Skeletal muscle tissue (tissue), 4 donors: ENCODE measurements around the gene ATF7IP. TPM values are rescaled to one million over a fixed set of nuclear protein-coding genes. Genes with fewer than 3 reads are reported as not detected.

ENCODE experiments used
- H3K27ac ChIP-seq: one replicate; pipeline ENCODE4 v1.7.0; 2013; ENCODE audit warnings: mild to moderate bottlenecking, low read depth, low read length, inconsistent platforms
- H3K27me3 ChIP-seq, 3 donors: one replicate each; pipeline ENCODE4 v1.7.0; 2013; ENCODE audit warnings: low read length in 3 of 3; ENCODE audit not compliant: control insufficient read depth in 3 of 3, insufficient read depth in 3 of 3
- H3K36me3 ChIP-seq, 3 donors: one replicate each; pipeline ENCODE4 v1.7.0; 2013; ENCODE audit warnings: low read length in 3 of 3; ENCODE audit not compliant: control insufficient read depth in 3 of 3, insufficient read depth in 3 of 3
- H3K4me1 ChIP-seq, 3 donors: one replicate each; pipeline ENCODE4 v1.7.0; 2013; ENCODE audit warnings: low read length in 3 of 3, mild to moderate bottlenecking in 3 of 3; ENCODE audit not compliant: control insufficient read depth in 3 of 3, insufficient read depth in 3 of 3
- H3K4me3 ChIP-seq, 3 donors: one replicate each; pipeline ENCODE4 v1.7.0; 2013; ENCODE audit warnings: low read length in 3 of 3
- H3K9ac ChIP-seq, 3 donors: one replicate each; pipeline ENCODE4 v1.7.0; 2013; ENCODE audit warnings: low read length in 3 of 3, mild to moderate bottlenecking in 3 of 3, moderate library complexity in 2 of 3, low read depth in 1 of 3
- H3K9me3 ChIP-seq, 3 donors: one replicate each; pipeline ENCODE4 v1.7.0; 2013; ENCODE audit warnings: low read length in 3 of 3; ENCODE audit not compliant: control insufficient read depth in 3 of 3
- total RNA-seq: library from RNA; depleted of rRNA; stranded (reverse); fragments of >200 nt; gene quantifications from one replicate; pipeline ENCODE4 v1.2.3, GENCODE V29; 2014
- donor health status: Osteomylitis.

ATF7IP gene
- total RNA-seq, 1 donor from 2014 or later = 32.9 TPM

- H3K9ac ChIP-seq = no peak overlapping the region
- peaks cover 9 to 26% (median 24%) of the 10 kb centered on the region in 3 donors for H3K36me3 ChIP-seq
- no peak overlapping the region for H3K4me3 ChIP-seq
- no peaks in the 10 kb centered on the region for H3K9me3 ChIP-seq
- H3K27me3 ChIP-seq = no peaks in the 10 kb centered on the region
- no peak overlapping the region for H3K27ac ChIP-seq
- H3K4me1 ChIP-seq = no peaks in the 10 kb centered on the region
Observed at GRCh38 chr12:14460212-14460841, 94.8 kb downstream of the ATF7IP start.

- no peaks in the 10 kb centered on the region for H3K27me3 ChIP-seq
- no peak overlapping the region for H3K27ac ChIP-seq
- no peak overlapping the region for H3K4me3 ChIP-seq
- no peak overlapping the region for H3K9ac ChIP-seq
- H3K9me3 ChIP-seq = peaks cover 2 to 14% (median 5%) of the 10 kb centered on the region in 3 donors
- H3K36me3 ChIP-seq = peaks cover 2 to 47% (median 40%) of the 10 kb centered on the region in 3 donors
- no peaks in the 10 kb centered on the region for H3K4me1 ChIP-seq
Observed at GRCh38 chr12:14471497-14471896, 106.0 kb downstream of the ATF7IP start.

GRCh38 chr12:14473707-14474287, 108.3 kb downstream of the ATF7IP start:
- H3K9ac ChIP-seq = no peak overlapping the region
- no peaks in the 10 kb centered on the region for H3K4me1 ChIP-seq
- no peak overlapping the region for H3K4me3 ChIP-seq
- no peak overlapping the region for H3K27ac ChIP-seq
- H3K27me3 ChIP-seq = no peaks in the 10 kb centered on the region
- peaks cover 7 to 57% (median 48%) of the 10 kb centered on the region in 3 donors for H3K36me3 ChIP-seq
- peaks cover 2 to 14% (median 5%) of the 10 kb centered on the region in 3 donors for H3K9me3 ChIP-seq

GRCh38 chr12:14479004-14479403, 113.5 kb downstream of the ATF7IP start:
- H3K9me3 ChIP-seq = peaks cover 0 to 3% (median 1%) of the 10 kb centered on the region in 3 donors

GRCh38 chr12:14481201-14481600, 115.7 kb downstream of the ATF7IP start:
- H3K27ac ChIP-seq = no peak overlapping the region
- H3K27me3 ChIP-seq = no peaks in the 10 kb centered on the region
- H3K9ac ChIP-seq = no peak overlapping the region
- no peaks in the 10 kb centered on the region for H3K9me3 ChIP-seq
- peaks cover 39 to 68% (median 66%) of the 10 kb centered on the region in 3 donors for H3K36me3 ChIP-seq
- no peak overlapping the region for H3K4me3 ChIP-seq
- no peaks in the 10 kb centered on the region for H3K4me1 ChIP-seq

More at GRCh38 chr12:14479004-14479403, 113.5 kb downstream of the ATF7IP start:
- H3K4me1 ChIP-seq = no peaks in the 10 kb centered on the region
- H3K4me3 ChIP-seq = no peak overlapping the region
- H3K9ac ChIP-seq = no peak overlapping the region
- H3K36me3 ChIP-seq = peaks cover 22 to 63% (median 60%) of the 10 kb centered on the region in 3 donors
- H3K27me3 ChIP-seq = no peaks in the 10 kb centered on the region
- H3K27ac ChIP-seq = no peak overlapping the region

- Histone ChIP-seq H3K27ac (no peak overlapping the region), H3K4me1 (no peaks in the 10 kb centered on the region), H3K9me3 (no peaks in the 10 kb centered on the region), H3K9ac (no peak overlapping the region), H3K36me3 (peaks cover 41 to 73% (median 71%) of the 10 kb centered on the region in 3 donors), H3K4me3 (no peak overlapping the region), H3K27me3 (no peaks in the 10 kb centered on the region)
Observed at GRCh38 chr12:14482361-14482760, 116.9 kb downstream of the ATF7IP start.

GRCh38 chr12:14482886-14483285, 117.4 kb downstream of the ATF7IP start:
- Histone ChIP-seq H3K9me3 (no peaks in the 10 kb centered on the region), H3K27ac (no peak overlapping the region), H3K4me1 (no peaks in the 10 kb centered on the region), H3K4me3 (no peak overlapping the region), H3K9ac (no peak overlapping the region), H3K36me3 (peaks cover 44 to 75% (median 74%) of the 10 kb centered on the region in 3 donors), H3K27me3 (no peaks in the 10 kb centered on the region)

GRCh38 chr12:14495326-14495725, 129.8 kb downstream of the ATF7IP start:
- no peak overlapping the region for H3K9ac ChIP-seq
- H3K4me1 ChIP-seq = no peaks in the 10 kb centered on the region
- H3K9me3 ChIP-seq = no peaks in the 10 kb centered on the region
- H3K36me3 ChIP-seq = peaks cover 29 to 55% (median 52%) of the 10 kb centered on the region in 3 donors
- no peak overlapping the region for H3K27ac ChIP-seq
- no peaks in the 10 kb centered on the region for H3K27me3 ChIP-seq
- H3K4me3 ChIP-seq = no peak overlapping the region

- H3K36me3 ChIP-seq = peaks cover 5 to 17% (median 16%) of the 10 kb centered on the region in 3 donors
- H3K4me3 ChIP-seq = no peak overlapping the region
- no peaks in the 10 kb centered on the region for H3K27me3 ChIP-seq
- no peaks in the 10 kb centered on the region for H3K4me1 ChIP-seq
- H3K27ac ChIP-seq = no peak overlapping the region
- H3K9ac ChIP-seq = no peak overlapping the region
- no peaks in the 10 kb centered on the region for H3K9me3 ChIP-seq
Observed at GRCh38 chr12:14505626-14506596, 140.4 kb downstream of the ATF7IP start.
